IPS-15b (cell line): ENCODE measurements around the gene EBF3.

Experiments
- H3K27me3 ChIP-seq: one replicate; pipeline ENCODE4 v1.6.1; 2013; ENCODE audit warnings: low read length; ENCODE audit not compliant: control insufficient read depth, insufficient read depth
- H3K36me3 ChIP-seq: one replicate; pipeline ENCODE4 v1.6.1; 2013; ENCODE audit warnings: low read length; ENCODE audit not compliant: control insufficient read depth, insufficient read depth
- H3K4me1 ChIP-seq: one replicate; pipeline ENCODE4 v1.6.1; 2013; ENCODE audit warnings: mild to moderate bottlenecking, low read length; ENCODE audit not compliant: control insufficient read depth, insufficient read depth
- H3K4me3 ChIP-seq: one replicate; pipeline ENCODE4 v1.5.1; 2013; ENCODE audit warnings: low read depth, low read length
- H3K9ac ChIP-seq: one replicate; pipeline ENCODE4 v1.6.1; 2013; ENCODE audit warnings: low read depth, mild to moderate bottlenecking, low read length
- H3K9me3 ChIP-seq: one replicate; pipeline ENCODE4 v1.6.1; 2013; ENCODE audit warnings: mild to moderate bottlenecking, low read length; ENCODE audit not compliant: control insufficient read depth, insufficient read depth

Gene EBF3

DNA sequence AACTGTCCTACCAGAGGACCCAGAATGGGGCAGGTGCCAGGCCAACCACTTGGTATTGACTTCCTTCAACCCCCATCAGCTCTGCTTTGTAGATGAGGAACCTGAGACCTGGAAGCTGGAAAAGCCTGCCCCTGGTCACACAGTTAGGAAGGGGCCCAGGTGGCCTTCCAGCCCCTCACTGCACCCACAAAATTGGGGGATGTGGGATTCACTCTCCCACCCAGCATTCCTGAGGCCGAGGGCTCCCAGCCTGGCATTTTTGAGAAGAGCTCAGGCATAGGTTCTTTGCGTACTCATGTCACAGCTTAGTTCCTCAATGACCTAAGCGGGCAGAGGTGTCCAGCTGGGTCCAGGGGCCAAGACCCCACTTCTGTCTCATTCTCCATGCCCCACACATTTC lies 46.1 kb downstream of the EBF3 start:
- Histone ChIP-seq H3K36me3 (no peaks in the 10 kb centered on the region), H3K9ac (no peak overlapping the region), H3K4me1 (no peaks in the 10 kb centered on the region), H3K4me3 (no peak overlapping the region), H3K27me3 (no peaks in the 10 kb centered on the region), H3K9me3 (no peaks in the 10 kb centered on the region)

DNA sequence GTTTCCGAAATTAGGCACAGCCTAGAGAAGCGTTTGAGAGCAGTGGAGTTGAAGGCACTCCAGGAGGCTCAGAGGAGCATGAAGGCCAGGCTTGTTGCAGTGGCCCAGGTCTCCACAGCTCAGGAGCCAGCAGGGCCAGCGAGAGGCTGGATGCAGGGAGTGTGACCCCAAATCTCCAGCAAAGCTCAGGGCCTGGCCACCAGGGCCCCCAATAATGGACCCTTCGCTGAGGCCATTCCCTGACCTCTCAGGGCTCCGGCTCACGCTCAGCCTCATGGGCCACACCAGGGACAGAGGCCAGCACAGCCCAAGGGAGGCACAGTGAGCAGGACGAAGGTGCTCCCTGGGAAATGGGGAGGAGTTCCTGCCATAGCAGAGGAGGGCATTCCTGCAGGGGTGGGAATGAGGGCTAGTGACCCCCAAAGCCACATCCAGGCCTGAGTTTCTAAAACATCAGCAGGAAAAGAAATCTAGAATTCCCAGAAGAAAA lies 47.5 kb downstream of the EBF3 start:
- Histone ChIP-seq H3K36me3 (no peaks in the 10 kb centered on the region), H3K4me1 (peaks cover 6% of the 10 kb centered on the region), H3K4me3 (no peak overlapping the region), H3K9ac (no peak overlapping the region), H3K27me3 (no peaks in the 10 kb centered on the region), H3K9me3 (no peaks in the 10 kb centered on the region)

- H3K36me3 ChIP-seq = no peaks in the 10 kb centered on the region
- peaks cover 6% of the 10 kb centered on the region for H3K4me1 ChIP-seq
- H3K27me3 ChIP-seq = no peaks in the 10 kb centered on the region
- no peak overlapping the region for H3K9ac ChIP-seq
- H3K9me3 ChIP-seq = no peaks in the 10 kb centered on the region
- H3K4me3 ChIP-seq = no peak overlapping the region
These were observed 48.3 kb downstream of the EBF3 start for GRCh38 chr10:129915526-129916378.

- H3K4me1 ChIP-seq = peaks cover 6% of the 10 kb centered on the region
- H3K9me3 ChIP-seq = no peaks in the 10 kb centered on the region
- no peak overlapping the region for H3K4me3 ChIP-seq
- no peaks in the 10 kb centered on the region for H3K27me3 ChIP-seq
- H3K36me3 ChIP-seq = no peaks in the 10 kb centered on the region
- no peak overlapping the region for H3K9ac ChIP-seq
These were observed 49.1 kb downstream of the EBF3 start for GRCh38 chr10:129914960-129915359.

GRCh38 chr10:129914153-129914855 lies 49.8 kb downstream of the EBF3 start:
- Histone ChIP-seq H3K27me3 (no peaks in the 10 kb centered on the region), H3K4me3 (no peak overlapping the region), H3K36me3 (no peaks in the 10 kb centered on the region), H3K9ac (no peak overlapping the region), H3K4me1 (peaks cover 6% of the 10 kb centered on the region), H3K9me3 (no peaks in the 10 kb centered on the region)

- H3K9me3 ChIP-seq = no peaks in the 10 kb centered on the region
- H3K4me3 ChIP-seq = no peak overlapping the region
- no peaks in the 10 kb centered on the region for H3K36me3 ChIP-seq
- H3K4me1 ChIP-seq = peaks cover 6% of the 10 kb centered on the region
- H3K27me3 ChIP-seq = no peaks in the 10 kb centered on the region
- no peak overlapping the region for H3K9ac ChIP-seq
These were observed 50.9 kb downstream of the EBF3 start for GRCh38 chr10:129912986-129913695.

- no peak overlapping the region for H3K4me3 ChIP-seq
- no peaks in the 10 kb centered on the region for H3K27me3 ChIP-seq
- H3K36me3 ChIP-seq = no peaks in the 10 kb centered on the region
- peaks cover 6% of the 10 kb centered on the region for H3K4me1 ChIP-seq
- H3K9ac ChIP-seq = no peak overlapping the region
- H3K9me3 ChIP-seq = no peaks in the 10 kb centered on the region
These were observed 51.7 kb downstream of the EBF3 start for GRCh38 chr10:129912166-129912917.

GRCh38 chr10:129911451-129912165 lies 52.5 kb downstream of the EBF3 start:
- Histone ChIP-seq H3K9me3 (no peaks in the 10 kb centered on the region), H3K4me3 (no peak overlapping the region), H3K27me3 (no peaks in the 10 kb centered on the region), H3K36me3 (no peaks in the 10 kb centered on the region), H3K4me1 (peaks cover 6% of the 10 kb centered on the region), H3K9ac (no peak overlapping the region)

- Histone ChIP-seq H3K9ac (no peak overlapping the region), H3K9me3 (no peaks in the 10 kb centered on the region), H3K4me3 (no peak overlapping the region), H3K36me3 (no peaks in the 10 kb centered on the region), H3K4me1 (peaks cover 6% of the 10 kb centered on the region), H3K27me3 (no peaks in the 10 kb centered on the region)
These were observed 53.2 kb downstream of the EBF3 start for GRCh38 chr10:129910861-129911260.

GRCh38 chr10:129909531-129910256 lies 54.4 kb downstream of the EBF3 start:
- Histone ChIP-seq H3K9me3 (no peaks in the 10 kb centered on the region), H3K4me1 (peaks cover 6% of the 10 kb centered on the region), H3K9ac (no peak overlapping the region), H3K4me3 (no peak overlapping the region), H3K36me3 (no peaks in the 10 kb centered on the region), H3K27me3 (no peaks in the 10 kb centered on the region)
